Activated T-cell treated with anti-CD3 and anti-CD28 coated beads, Interleukin-2, amount 50 U/mL, for 1 hour (primary cell): Measurements from ENCODE around the gene SEMA3A.
"Not testable (repeated sequence)": the region's sequence is repeated elsewhere in the genome, so short reads cannot be mapped to it uniquely, and the experiment has no call there.

Experiments used
- DNase-seq: peaks from one replicate; pipeline ENCODE4 v3.0.0-alpha.2; 2020

SEMA3A gene

GRCh38 chr7:84057576-84057975 lies 137.0 kb downstream of the SEMA3A start:
- no peak for DNase-seq

DNA sequence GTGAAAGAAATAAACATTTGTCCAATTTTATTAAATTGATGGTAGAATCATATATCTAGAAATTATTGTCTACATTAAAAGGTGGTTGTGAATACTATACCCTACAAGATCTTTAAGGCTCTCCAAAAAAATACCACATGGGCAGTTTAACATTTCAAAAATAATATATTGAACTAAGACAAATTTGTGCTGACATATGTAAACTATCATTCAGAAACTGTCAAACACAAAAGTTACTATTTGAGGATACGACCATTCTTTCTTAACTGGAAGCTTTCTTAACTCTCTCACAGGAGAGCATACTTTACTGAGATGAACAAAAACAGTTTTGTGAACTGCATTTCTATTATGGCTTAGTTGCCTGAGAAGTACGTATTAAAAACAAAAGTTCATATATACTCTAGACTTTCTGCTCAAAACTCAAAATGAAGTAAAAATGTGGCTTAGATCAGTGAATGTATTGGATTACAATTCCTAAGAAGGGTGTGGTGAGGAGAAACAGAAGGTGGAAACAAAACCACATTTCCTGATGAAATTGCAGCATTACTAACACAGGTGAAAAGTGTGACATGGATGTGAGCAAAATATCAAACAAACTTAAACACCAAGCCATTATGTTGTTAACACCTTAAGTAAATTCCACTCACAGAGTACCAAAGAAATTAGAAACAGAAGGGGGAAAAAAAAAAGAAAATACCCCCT lies 138.5 kb downstream of the SEMA3A start:
- no peak for DNase-seq

- DNase-seq = not testable (repeated sequence)
Observed at GRCh38 chr7:84055199-84055598, 139.4 kb downstream of the SEMA3A start.

DNA sequence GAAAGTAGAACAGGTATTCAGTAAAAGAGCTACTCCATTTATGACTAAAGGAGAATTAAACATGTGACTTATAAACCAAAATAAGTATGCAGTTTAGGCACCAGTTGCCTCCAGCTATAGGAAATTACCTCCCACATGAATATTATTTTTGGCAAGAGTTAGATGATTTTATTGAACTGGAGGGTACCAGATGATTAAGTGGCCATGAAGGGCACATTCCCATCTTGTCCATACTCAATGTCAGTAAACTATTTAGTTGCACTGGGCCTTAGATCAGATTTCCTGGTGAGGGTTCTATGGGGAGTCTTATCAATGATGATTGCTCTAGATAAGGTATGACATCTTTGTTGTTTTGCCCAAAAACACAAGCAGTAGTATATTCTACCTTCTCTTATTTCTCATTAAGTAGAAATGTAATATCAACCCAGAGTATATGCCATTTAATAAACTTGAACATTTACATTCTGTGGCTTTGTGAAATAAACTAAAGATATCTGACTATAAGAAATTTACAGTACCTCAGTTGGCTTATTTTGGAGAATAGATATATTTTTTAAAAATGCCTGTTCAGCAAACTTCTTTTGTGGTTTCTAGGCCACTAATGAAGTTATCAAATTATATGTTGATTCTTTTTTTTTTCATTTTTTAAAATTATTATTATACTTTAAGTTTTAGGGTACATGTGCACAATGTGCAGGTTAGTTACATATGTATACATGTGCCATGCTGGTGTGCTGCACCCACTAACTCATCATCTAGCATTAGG lies 145.3 kb downstream of the SEMA3A start:
- no peak for DNase-seq

DNA sequence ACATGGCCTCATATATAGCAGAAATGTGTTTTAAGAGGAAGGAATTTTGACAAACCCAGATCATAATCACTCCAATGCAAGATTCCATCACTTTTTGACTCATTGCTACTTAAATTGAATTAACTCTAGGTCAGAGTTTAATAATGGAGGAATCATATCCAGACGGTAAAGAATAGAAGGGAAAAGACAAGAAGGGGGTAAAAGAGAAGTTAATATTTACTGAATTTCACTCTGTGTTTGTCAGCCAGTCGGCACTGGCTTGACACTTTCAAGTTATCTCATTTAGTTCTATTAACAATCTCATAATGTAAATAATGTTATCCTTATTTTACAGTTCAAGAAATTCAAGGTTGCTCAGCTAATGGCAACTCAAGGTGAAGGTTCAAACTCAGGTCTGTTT lies 147.5 kb downstream of the SEMA3A start:
- no peak for DNase-seq

DNA sequence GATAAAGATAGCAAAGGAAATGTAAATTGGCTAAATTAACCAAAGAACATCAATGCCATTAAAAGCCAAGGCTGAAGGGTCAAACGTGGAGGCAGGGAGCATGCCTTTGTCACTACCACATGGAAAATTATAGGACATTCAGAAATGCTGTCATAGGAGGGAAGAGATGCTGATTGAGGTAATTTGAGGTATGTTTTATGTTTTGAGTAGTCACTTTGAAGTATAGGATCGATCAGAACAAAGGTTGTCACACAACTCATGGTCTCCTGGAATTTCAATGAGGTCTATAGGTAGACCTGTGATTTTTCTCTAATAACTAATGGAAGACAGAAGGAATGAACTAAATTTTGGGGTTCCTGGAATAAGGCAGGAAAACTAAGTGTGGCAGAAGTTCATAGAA lies 149.8 kb downstream of the SEMA3A start:
- no peak for DNase-seq

GRCh38 chr7:84043661-84044191 lies 150.9 kb downstream of the SEMA3A start:
- DNase-seq = no peak

- no peak for DNase-seq
Observed at GRCh38 chr7:84042110-84042539, 152.5 kb downstream of the SEMA3A start.

DNA sequence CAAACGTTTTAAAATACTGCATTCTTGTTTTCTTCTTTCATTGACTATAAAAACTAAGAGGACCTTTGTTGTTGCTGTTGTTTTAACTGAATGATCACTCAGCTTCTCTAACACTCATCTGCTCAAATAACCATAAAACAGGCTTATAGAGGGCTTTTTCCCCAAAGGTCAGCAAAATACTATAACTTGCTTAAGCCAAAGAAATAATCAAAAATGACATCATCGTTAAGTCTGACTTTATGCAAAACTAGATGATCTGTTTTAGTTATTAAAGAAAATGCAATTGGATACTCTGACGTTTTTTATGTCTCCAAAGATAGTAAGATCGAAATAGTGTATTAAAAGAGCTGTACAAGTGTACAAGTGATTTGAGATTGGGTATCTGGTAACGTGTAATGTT lies 152.9 kb downstream of the SEMA3A start:
- no peak for DNase-seq

GRCh38 chr7:84040355-84040754 lies 154.2 kb downstream of the SEMA3A start:
- DNase-seq = no peak

GRCh38 chr7:84039432-84039831 lies 155.2 kb downstream of the SEMA3A start:
- no peak for DNase-seq

GRCh38 chr7:84027678-84028077 lies 166.9 kb downstream of the SEMA3A start:
- DNase-seq = no peak

DNA sequence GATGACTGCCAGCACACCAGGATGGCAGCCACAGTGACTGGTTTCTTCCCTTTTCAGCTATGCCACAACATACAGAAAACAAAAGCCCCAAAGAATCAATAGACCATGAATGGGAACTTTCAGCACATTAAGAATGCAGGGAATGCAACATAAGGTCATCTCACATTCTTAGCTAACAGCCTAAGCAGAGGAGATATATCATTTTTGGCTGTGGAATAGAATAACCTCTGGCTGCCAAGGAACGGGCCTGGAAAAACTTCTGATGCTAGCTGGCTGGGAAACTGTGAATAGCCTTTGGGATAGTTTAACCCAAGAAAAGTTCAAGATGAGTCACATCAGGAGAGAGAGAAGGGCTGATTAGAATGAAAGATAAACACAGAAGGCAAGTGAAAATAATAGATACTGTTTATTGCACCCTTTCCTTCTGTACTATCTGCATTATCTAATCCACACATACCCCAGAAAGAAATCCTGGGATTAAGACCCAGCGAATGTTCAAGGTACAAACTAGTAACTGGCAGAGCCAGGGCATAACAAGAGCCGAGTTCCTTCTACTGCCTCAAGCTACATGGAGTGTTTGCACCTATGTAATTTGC lies 169.2 kb downstream of the SEMA3A start:
- DNase-seq = no peak

GRCh38 chr7:84022684-84023308 lies 171.8 kb downstream of the SEMA3A start:
- no peak for DNase-seq

DNA sequence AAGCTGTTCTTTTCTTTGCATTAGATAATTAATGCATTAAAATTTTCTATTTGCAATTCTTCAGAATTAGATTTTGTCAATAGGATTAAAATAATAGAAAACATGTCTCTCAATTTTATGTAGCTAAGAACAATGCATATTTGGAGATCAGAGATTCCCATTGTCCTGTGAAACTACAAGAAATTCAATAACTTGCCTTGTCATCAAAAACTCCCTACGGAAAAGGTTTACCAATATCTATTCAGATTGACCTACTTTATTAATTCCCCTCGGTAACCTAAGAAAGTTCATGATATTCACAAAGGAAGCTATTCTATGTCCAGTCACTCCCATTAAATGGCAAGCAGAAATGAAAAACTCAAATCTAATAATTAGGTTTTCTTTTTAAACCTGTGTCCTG lies 172.6 kb downstream of the SEMA3A start:
- DNase-seq = no peak

DNA sequence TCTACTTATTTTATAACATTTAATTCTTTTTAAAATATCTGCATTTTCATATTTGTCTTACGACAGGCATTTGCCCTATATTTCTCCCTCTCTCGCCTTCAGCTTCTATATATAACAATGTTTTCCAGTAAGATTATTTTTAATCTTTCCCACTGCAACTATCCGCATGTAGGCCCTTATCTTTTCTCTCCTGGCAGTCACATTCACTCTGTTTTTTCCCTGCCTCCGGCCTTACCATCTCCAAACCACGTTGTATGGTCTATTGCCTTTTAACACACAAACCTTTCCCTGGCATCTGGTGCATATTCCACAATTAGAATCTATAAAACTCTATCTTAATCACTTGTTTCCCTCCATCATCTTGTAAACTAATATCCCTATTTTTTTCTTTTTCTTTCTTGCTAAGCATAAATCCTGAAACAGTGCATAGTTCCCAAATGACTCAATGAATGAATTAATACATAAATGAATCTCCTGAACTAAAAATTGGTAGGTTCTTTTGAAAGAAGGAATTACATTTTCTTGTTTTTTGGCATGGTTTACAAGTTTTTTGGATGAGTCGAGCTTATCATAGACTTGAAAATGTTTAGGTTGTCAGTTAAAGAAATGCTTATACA lies 173.2 kb downstream of the SEMA3A start:
- no peak for DNase-seq

DNA sequence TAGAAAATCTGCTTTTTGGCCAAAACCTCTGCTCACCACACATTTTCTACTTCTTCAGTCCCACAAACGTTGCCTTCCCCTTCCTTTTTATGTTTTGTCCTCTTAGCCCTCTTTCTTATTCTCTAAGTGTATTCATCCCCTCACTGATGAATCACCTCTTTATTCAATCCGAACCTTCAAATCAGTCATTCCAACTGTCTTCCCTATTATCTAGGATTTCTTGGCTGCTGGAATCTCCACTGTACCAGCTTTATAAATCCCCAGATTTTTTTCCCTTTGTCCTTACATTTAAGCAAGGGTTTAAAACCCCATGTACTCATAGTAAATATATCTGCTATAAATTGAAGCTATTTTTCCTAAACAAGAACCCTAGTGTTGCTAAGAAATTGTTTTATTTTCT lies 176.9 kb downstream of the SEMA3A start:
- DNase-seq = no peak

- DNase-seq = no peak
Observed at GRCh38 chr7:84013616-84014240, 180.9 kb downstream of the SEMA3A start.

GRCh38 chr7:84009782-84010181 lies 184.8 kb downstream of the SEMA3A start:
- no peak for DNase-seq

GRCh38 chr7:84009051-84009450 lies 185.5 kb downstream of the SEMA3A start:
- no peak for DNase-seq

DNA sequence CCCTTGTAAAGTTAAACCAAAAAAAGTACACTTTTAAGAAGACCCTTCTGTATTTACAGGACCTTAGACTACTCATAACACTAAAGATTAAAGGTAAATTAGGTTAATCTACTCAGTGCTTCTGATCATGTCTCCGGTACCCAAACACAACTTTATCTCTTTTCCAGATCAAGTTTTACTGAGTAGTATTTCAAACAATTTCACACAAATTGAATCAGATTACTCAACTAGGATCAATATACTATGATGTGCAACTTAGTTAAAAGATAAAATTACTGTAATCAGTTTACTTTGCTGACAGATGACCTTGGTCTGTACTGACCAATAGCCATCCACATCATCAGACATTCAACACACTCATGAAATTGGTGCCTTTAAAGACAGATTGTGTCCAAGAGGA lies 191.4 kb downstream of the SEMA3A start:
- no peak for DNase-seq

GRCh38 chr7:84002348-84002747 lies 192.2 kb downstream of the SEMA3A start:
- no peak for DNase-seq
